A673 (cell line): Measurements from ENCODE around the gene CDH4.

Source experiments
- CTCF ChIP-seq: fragments of 300-800, 200-600 bp; sonication (generic); conservative IDR thresholded peaks from 2 replicates; pipeline ENCODE4 v1.5.1; 2017; ENCODE audit warnings: low read depth, mild to moderate bottlenecking, antibody characterized with exemption, low read length, moderate library complexity, mixed read lengths
- EZH2 ChIP-seq: fragments of 200-600 bp; sonication (generic); IDR thresholded peaks from 2 replicates; pipeline ENCODE4 v1.6.1; 2017; ENCODE audit warnings: borderline replicate concordance, low read depth, mild to moderate bottlenecking, mixed read lengths, antibody characterized with exemption, low read length; ENCODE audit not compliant: poor library complexity, severe bottlenecking

GRCh38 chr20:61492065-61492464, 240.0 kb downstream of the CDH4 start:
- no peak for TF ChIP-seq CTCF
- no peak for TF ChIP-seq EZH2
